HG03354 (cell line): ENCODE data around the gene UBA52.
"Not testable (repeated sequence)": the region's sequence is repeated elsewhere in the genome, so short reads cannot be mapped to it uniquely, and the experiment has no call there.

Experiments
- ATAC-seq: cut with Tn5 transposase; IDR thresholded peaks from one replicate; pipeline ENCODE4 v1.9.1; 2021; ENCODE audit warnings: mild to moderate bottlenecking; ENCODE audit not compliant: unreplicated experiment, poor library complexity, severe bottlenecking

The UBA52 gene

DNA sequence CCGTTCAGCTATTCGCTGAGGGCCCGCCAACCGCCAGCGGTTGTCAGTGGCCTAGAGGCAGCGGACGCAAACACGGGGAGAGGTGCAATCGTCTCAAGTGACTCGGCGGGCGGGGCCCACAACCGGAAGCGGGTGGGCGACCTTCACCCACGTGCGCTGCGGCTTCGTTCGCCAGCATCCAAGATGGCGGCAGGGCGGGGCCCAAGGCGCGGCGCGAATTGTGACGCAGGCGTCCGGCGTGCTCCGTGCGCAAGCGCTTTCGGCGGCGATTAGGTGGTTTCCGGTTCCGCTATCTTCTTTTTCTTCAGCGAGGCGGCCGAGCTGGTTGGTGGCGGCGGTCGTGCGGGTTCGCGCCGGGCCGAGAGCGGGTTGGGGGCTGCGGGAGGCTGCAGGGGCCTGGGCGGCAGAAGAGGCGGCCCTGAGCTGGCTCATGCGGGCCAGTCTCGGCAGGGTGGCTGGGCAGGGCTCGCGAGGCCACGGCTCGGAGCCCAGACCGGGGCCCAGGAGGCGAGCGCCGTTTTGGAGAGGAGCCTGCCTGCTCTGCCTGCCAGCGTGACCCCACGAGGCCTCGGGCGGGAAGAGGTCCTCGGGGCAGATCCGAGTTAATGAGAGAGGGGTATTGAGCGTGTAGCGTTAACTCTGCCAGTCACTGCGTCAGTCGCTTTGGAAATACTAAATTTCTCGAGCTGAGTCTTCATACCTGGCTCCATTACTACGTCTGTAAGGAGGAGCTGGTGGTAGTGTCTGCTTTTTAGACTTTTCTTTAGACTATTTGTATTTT is at the start of gene UBA52:
UBA52 (plus strand) TSS at position 294 of the 781 bp plus-strand sequence. CDS start 1,444 bp downstream, outside the sequence.
- peak; percentile 94 for ATAC-seq

DNA sequence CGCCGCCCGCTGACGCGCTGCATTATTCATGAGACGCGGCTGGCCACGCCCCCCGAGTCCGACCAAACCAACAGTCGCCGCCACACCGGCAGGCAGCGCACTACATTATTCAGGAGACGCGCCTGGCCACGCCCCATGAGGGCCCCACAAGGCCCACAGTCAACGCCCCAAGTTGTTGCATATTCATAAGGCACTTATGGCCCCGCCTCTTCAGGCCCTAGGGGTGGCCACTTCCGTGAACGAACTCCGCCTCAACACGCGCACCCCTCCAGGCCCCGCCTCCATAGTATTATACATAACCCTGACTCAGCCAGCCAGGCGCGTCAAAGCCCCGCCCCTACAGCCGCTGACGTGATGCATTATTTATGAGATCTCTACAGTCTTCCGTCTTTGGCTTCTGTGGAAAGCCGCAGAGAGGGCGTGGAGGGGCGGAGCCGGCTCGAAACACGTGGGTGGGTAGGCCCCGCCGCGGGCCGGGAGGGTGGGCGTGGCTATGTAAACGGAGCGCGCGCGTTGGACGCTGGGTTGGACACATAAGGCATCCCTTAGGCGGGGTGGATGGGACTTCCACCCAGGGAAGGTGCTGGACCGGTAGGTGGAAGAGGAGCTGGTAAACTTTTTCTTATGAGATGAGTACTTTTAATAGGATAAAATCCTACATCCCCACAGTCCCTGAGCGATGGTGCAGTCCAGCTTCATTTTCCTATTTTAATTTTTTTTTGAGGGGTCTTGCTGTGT is 49.4 kb upstream of the UBA52 start:
- peak; percentile 85 for ATAC-seq

DNA sequence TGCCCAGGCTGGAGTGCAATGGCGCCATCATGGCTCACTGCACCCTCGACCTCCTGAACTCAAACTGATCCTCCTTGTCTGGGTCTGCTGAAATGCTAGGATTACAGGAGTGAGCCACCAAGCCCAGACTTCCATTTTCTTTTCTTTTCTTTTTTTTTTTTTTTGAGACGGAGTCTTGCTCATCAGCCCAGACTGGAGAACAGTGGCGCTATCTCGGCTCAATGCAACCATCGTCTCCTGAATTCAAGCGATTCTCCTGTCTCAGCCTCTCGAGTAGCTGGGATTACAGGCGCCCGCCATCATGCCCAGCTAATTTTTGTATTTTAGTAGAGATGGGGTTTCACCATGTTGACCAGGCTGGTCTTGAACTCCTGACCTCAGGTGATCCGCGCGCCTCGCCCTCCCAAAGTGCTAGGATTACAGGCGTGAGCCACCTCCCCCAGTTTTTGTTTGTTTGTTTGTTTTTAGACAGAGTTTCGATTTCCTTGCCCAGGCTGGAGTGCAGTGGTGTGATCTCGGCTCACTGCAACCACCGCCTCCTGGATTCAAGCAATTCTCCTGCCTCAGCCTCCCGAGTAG is 48.7 kb upstream of the UBA52 start:
- not testable (repeated sequence) for ATAC-seq

DNA sequence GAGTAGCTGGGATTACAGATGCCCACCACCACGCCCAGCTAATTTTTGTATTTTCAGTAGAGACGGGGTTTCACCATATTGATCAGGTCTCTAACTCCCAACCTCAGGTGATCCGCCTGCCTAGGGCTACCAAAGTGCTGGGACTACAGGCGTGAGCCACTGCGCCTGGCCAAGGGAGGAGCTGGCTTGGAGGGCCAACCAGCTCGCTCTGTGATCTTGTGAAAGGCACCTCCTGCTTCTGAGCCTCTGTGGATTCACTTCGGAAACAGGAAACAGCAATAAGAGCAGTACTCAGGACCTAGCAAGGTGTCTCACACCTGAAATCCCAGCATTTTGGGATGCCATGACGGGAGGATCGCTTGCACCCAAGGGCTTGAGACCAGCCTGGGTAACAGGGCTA is 47.8 kb upstream of the UBA52 start:
- ATAC-seq, result no peak

DNA sequence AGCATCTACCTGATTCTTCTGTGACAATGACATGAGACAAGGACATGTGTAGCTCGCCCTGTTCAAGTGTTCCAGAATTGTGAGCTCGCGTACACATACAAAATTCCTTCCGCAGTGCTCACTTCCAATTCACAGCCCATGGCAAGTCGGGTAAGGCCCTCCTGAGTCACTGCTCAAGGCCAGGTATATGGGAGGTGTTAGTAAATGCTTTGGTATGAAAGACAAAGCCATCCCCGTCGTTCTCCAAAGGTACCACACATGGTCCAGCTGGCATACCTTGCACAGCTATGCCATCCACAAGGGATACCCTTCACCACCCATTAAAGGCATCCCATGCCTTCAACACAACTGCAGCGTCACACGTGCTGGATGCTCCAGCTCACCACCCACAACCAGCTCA is 45.3 kb upstream of the UBA52 start:
- no peak for ATAC-seq

DNA sequence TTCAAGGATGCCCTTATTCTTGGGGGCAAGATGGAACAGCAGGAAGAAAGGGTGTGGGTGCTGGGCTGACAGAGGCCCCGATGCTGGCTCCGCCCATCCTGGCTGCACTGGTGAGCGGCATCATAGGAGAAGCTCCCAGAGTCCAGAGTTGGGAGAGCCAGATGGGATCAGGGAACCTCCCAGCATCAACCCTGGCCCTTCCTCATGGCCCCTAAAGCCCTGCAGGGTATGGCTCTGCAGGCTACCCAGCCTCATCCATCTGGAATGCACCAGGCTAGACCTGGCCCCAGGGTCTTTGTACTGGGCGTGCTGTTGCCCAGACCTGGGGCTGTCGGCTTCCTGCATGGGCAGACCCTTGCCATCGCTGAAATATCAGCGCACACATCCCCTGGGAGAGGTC is 41.9 kb upstream of the UBA52 start:
- no peak for ATAC-seq

DNA sequence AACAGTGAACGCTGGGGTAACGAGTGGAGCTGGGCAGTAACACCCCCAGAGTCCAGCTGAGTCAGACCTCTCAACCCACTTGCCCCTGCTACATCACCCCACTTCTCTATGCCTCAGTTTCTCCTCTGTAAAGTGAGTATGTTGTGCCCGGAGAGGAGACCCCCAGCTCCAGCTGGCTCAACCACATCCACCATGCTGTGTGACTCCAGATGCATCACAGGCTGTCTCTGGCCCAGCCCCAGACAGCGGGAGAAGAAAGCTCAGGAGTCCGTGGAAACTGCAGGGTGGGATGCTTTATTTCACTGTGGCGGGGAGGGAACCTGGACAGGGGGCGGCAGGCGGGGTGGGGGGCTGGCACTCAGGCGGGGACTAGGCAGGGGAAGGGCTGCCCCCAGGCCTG is 40.2 kb upstream of the UBA52 start:
- ATAC-seq, result no peak

DNA sequence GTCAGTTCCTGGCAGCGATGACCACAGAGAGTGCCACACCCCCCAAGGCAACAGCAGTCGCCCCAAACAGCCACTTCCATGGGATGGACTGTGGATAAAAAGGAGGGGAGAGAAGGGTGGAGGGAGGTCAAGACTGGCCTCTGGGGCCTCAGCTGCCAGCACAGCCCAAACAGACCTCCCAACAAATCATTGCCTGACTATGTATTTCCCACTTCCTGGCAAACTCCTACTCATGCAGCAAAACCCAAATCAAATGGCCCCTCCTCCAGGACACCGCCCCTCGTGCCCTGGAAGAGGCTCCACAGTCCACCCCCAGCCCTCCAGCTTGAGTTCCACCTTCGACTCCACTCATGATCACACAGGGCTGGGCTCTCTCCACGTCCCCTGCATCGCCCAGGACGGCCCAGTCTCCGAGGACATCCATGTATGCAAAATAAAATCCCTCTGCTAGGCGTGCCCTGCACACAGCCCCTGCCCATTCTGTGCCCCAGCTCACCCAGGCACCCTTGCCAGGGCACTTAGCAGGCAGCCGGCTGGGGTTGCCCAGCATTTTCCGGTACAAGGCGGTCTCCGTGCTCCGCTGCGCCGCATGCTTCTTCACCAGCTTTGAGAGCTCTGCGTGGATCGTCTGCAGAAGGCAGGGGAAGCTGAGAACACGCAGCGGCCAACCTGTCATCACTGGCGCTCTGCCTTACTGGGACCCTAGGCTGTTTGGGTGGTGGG is 39.3 kb upstream of the UBA52 start:
- ATAC-seq, result no peak

DNA sequence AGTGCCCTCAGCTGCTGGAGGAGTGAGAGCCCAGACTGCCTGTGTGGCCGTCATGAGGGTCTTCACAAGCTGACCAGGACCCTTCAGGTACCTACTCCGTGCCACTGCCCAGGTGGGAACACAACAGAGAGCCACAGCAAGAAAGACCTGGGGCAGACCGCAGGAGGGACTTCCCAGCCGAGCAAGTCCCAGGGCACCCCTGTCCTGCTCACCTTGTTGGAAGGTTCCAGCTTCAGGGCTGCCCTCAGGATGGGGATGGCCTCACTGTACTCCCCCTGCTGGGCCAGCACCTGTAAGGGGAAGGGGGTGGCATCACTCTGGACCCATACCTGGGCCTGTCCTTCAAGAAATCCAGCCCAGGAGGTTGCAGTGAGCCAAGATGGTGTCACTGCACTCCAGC is 38.6 kb upstream of the UBA52 start:
- ATAC-seq, result no peak

DNA sequence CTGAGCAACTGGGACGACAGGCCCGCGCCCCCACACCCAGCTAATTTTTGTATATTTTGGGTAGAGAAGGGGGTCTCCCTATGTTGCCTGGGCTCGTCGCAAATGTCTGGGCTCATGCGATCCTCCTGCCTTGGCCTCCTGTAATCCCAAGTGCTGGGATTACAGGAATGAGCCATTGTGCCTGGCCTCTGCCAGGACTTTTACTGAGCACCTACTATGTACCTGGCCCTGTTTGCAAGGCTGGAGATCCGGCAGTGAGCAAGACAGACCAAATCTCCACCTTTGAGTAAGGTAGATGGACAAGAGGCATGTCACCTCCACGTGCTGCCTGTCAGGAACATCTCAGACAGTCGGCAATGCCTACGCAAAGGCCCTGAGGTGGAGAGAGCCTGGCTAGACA is 35.2 kb upstream of the UBA52 start:
- no peak for ATAC-seq

DNA sequence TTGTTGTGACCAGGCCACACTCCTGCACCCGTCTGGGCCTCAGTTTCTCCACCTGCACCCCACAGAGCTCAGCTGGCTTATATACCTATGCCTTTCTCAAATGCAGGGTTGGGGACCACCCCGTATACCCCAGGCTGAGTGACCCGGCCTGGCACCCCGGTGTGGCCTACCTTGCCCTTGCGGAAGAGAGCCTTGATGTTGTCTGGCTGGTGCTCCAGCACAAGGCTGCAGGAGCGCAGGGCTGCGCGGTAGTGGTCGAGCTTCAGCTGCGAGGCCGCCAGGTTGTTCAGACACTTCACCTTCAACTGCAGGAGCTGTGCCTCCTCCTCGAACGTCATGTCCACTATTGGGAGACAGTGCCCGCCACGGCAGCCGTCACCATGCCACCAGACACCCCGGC is 34.2 kb upstream of the UBA52 start:
- no peak for ATAC-seq

DNA sequence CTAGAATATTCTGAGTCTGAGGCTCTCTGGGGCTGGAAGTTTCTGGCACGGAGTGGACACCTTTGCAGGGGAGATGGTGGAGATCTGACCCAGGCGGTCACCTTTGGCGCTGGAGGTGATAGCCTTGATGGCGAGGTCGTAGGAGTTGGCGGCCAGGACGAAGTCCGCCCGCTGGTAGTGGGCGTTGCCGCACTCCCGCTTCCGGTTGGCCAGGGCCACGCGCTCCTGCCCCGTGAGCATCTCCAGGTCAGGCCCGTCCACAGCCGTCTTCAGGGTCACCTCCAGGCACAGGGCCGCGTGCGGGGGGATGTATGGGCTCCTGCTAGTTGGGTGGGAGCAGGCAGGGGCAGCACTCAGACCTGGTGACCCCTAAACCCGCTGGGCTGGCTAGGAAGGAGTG is 33.5 kb upstream of the UBA52 start:
- no peak for ATAC-seq

DNA sequence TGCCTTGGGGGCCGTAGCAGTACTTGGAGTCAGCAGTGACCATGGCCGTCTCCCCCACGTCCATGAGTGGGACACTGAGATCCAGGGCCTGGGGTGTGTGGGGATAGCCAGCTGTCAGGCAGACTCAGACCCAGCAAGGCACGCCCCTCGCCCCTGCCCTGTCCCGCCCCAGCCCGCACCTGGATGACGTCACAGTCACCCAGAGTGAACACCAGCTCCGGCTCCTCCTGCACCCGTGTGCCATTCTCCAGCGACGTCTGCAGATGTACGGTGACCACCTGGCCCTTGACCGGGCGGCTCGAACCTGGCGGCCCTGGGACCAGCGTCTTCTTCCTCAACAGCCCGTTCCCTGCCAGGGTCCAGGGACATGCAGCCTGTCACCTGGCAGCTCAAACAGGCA is 32.3 kb upstream of the UBA52 start:
- ATAC-seq, result no peak

DNA sequence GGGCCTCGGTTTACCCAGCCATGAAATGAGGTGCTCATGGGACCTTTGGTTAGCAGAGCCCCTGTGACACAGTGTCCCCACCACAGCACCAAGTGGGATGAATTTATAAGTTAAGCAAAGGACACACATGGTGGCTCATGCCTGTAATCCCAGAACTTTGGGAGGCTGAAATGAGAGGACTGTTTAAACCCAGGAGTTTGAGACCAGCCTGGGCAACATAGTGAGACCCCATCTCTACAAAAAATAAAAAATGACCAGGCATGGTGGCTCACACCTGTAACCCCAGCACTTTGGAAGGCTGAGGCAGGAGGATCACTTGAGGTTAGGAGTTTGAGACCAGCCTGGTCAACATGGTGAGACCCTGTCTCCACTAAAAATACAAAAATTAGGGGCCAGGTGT is 31.5 kb upstream of the UBA52 start:
- ATAC-seq, result not testable (repeated sequence)

DNA sequence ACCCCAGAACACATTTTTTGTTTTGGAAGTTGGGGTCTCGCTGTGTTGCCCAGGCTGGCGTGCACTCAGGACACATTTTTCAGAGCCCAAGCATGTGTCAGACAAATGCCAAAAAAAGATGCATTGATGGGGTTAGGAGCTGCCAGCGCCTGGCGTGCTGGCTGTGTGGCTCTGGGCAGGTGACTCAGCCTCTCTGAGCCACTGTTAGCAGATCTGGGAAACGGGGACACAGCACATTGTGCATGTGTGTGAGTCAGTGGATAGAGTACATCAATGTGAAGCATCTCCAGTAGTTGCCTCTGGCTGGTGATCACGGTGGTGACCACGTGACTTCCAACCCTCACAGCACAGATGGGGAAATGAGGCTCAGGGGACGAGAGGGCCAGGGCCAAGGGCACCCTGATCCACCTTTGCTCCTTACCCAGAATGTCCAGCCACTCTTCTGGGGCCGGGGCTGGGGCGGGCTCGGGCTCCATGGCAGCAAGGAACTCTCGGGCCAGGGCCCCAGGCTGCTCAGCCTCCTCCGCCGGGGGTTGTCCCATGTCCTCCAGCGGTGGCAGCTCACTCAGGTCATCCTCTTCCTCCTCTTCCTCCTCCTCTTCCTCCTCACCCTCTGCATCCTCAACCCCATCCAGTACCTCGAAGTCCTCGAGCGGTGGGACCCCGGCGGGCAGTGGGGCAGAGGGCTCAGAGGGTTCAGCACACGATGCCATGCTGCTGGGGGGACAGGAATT is 30.2 kb upstream of the UBA52 start:
- ATAC-seq, result no peak

DNA sequence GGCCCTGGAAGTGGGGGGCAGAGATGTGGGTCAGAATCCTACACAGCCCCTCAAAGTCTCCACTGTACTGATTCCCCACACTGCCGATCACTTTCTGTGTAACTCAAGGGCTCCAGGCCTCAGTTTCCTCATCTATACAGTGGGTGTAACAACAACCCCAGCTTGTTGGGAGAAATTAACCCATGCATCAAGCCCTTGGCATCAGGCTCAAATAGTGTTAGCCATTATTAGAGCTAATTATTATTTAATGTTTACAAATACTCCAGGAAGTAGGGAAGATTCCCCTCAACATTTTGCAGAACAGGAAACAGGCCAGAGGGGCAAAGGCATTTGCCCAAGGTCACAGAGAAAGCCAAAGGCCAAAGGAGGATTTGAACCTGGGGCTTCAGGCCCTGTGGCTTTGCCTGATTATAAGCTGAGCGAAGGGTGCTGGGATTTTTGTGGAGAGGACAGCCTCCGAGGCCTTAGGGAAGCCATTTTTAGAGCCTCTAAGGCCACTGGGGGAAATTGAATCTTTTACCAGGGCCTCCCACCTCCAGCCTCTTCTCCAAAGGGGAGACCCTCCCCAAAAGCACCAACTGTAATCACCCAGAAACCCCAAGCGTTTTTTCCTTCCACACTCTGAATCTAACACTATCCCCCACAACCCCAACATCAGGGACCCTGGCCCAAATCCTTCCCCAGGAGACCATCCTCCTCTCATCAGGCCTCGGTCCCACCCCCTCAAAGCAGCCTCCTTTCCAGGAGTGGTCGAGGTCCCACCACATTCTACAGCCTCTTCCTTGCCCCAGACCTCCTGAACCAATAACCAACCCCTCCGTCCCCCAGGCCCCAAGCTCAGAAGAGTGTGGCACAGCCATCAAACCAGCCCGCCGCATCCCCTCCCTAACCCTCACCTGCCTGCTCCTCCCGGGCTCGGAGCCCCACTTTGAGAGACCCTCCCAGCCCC is 29.4 kb upstream of the UBA52 start:
- no peak for ATAC-seq

DNA sequence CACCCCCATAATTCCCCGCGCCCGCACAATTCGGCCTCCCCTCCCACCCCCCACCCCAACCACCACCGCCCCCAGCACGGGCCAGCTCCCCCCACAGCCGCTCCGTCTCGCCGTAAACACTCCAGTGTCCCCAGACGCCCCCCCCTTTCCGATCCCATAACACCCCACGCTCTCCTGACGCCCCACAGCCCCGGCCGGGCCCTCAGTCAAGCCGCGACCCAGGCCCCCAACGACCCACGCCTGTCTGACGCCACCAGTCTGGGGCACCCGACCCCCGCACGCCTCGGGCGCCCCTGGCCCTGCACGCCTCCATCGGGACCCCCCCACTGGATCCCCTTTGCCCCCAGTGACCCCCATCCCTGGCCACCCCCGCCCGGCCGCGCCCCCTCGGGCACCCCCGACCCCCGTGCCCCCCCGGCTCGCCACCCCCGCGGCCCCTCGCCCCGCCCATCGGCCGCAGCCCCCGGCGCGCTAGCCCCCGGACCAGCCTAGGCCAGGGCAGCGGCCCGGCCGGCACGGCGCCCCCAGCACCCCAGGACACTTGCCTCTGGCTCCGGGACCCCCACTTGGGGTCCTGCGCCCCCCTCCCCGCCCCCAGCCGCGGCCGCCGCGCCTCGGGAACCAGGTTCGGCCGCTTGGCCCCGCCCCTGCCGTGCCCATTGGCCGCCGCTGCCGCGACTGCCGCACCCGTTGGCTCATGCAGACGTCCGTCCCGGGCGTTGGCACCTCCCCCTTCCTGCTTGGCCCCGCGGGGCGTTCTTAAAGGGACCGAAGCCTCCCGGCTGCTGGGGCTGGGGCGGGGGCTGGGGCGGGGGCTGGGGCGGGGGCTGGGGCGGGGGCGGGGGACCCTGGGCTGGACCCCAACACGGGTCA is 28.5 kb upstream of the UBA52 start, which contains the start of gene FKBP8:
FKBP8 (minus strand) TSS at position 633 of the 873 bp plus-strand sequence. CDS start 1,603 bp downstream, outside the sequence.
- ATAC-seq, result peak; percentile 96
